Right lobe of liver (tissue), 6 donors: ENCODE data around the gene TFIP11. TPM values are rescaled to one million over a fixed set of nuclear protein-coding genes. Genes with fewer than 3 reads are reported as not detected.
A peak's percentile ranks its signal among the peaks of the same experiment; 100 is the strongest.

Experiments used
- ATAC-seq, 4 donors: fragments of 200-7000 bp; cut with Tn5 transposase; one replicate each; pipeline ENCODE4 v1.9.1; 2020; ENCODE audit warnings: mild to moderate bottlenecking in 4 of 4, moderate library complexity in 4 of 4
- DNase-seq, 3 donors: peaks; one replicate each; pipeline ENCODE4 v3.0.0-alpha.2; 2020
- H3K27ac ChIP-seq, 3 donors: fragments of 200-600 bp; one replicate each; pipeline ENCODE4 v1.8.0; 2022
- H3K27me3 ChIP-seq, 2 donors: fragments of 200-600 bp; one replicate each; pipeline ENCODE4 v1.8.0; 2022
- H3K36me3 ChIP-seq, 4 donors: fragments of 200-600 bp; sonication (generic) in 1 of 4; one replicate each; pipeline versions ENCODE4 v1.5.1 to v1.8.0; 2017 to 2022; ENCODE audit warnings: control low read depth in 1 of 4
- H3K4me1 ChIP-seq, 4 donors: fragments of 200-600 bp; sonication (generic) in 1 of 4; one replicate each; pipeline versions ENCODE4 v1.5.1 to v1.8.0; 2017 to 2022; ENCODE audit warnings: control low read depth in 1 of 4
- H3K4me3 ChIP-seq, 3 donors: fragments of 200-600 bp; one replicate each; pipeline ENCODE4 v1.8.0; 2022
- H3K9me3 ChIP-seq, 4 donors: fragments of 200-600 bp; sonication (generic) in 1 of 4; one replicate each; pipeline versions ENCODE4 v1.5.1 to v1.8.0; 2017 to 2022; ENCODE audit warnings: control low read depth in 1 of 4
- CTCF ChIP-seq, 4 donors: fragments of 200-600 bp in 3 of 4; fragments of 450-650 bp in 1 of 4; IDR thresholded peaks; one replicate each; pipeline versions ENCODE4 v1.5.1 to v1.8.0; 2016 to 2022; ENCODE audit warnings: antibody characterized with exemption in 4 of 4, mild to moderate bottlenecking in 2 of 4
- POLR2A ChIP-seq: fragments of 450-650 bp; IDR thresholded peaks from one replicate; pipeline ENCODE4 v1.6.1; 2017; ENCODE audit warnings: antibody characterized with exemption, mild to moderate bottlenecking
- WGBS: methylation state at CpG from one replicate; pipeline ENCODE4 v1.1.6; 2018; ENCODE audit warnings: low coverage, low lambda C conversion rate; ENCODE audit not compliant: insufficient coverage; ENCODE audit errors: missing lambda C conversion rate; 5-methylcytosine and 5-hydroxymethylcytosine counted together
- intact Hi-C, 2 donors: fragments of 100-400 bp; cut with DNase I; formaldehyde crosslinking; loops; one replicate each; pipeline versions ENCODE4 v1.11.2 to v1.14.1; 2022
- total RNA-seq, 6 experiments: library from RNA; depleted of rRNA in 2 of 6; stranded (reverse); fragments of >200 nt in 2 of 6; fragmentation: NEBNext Ultra II Directional in 3 of 6; extraction: Animal tissue kit (Norgen Biotek cat#: 25700) in 3 of 6; gene quantifications; one replicate each; pipeline versions ENCODE4 v1.1.0 to v1.2.4, GENCODE V29; 2016 to 2023
- donor health status: DM: no; HTN: yes; CAD: no.
- donor health status: DM: no; HTN: no; CAD: no.
- donor health status: DM: no; HTN: no; CAD: no.
- donor health status: DM: no; HTN: yes; CAD: no.
- donor health status: DM: no; HTN: yes; CAD: no.

The TFIP11 gene
- total RNA-seq, 6 experiments from 2014 or later, result 17.0 to 24.1 (median 21.6) TPM

- H3K4me1 ChIP-seq, result peaks cover 0 to 11% (median 6%) of the 10 kb centered on the region in 4 donors
- H3K27me3 ChIP-seq, result no peaks in the 10 kb centered on the region
- no peaks in the 10 kb centered on the region for H3K9me3 ChIP-seq
- ATAC-seq (peak; percentile 81 to 91 (median 84)), DNase-seq (peak; percentile 51 to 64 (median 62))
- peak overlapping the region in 2 of 3 donors; percentile 28 to 45 for H3K27ac ChIP-seq
- peak; percentile 46 to 72 (median 68) for TF ChIP-seq CTCF (IDR thresholded peaks at IDR 0.05)
- no peak for TF ChIP-seq POLR2A
- no peak overlapping the region for H3K4me3 ChIP-seq
- peaks cover 9 to 98% (median 60%) of the 10 kb centered on the region in 4 donors for H3K36me3 ChIP-seq
- intact Hi-C loops, result no loop called here
- WGBS, result 24% methylated on average over 3 of the region's 3 CpGs
Observed at GRCh38 chr22:26502688-26503561, 9.3 kb downstream of the TFIP11 start.

GRCh38 chr22:26501996-26502395, 10.3 kb downstream of the TFIP11 start:
- Histone ChIP-seq H3K4me1 (peaks cover 0 to 11% (median 6%) of the 10 kb centered on the region in 4 donors), H3K9me3 (no peaks in the 10 kb centered on the region), H3K27ac (no peak overlapping the region), H3K36me3 (peaks cover 9 to 97% (median 58%) of the 10 kb centered on the region in 4 donors), H3K27me3 (no peaks in the 10 kb centered on the region), H3K4me3 (no peak overlapping the region)
- WGBS, result 77% methylated on average over 2 of the region's 2 CpGs
- DNase-seq, result no peak
- intact Hi-C loops, result no loop called here
- ATAC-seq, result no peak
- TF ChIP-seq CTCF (IDR thresholded peaks at IDR 0.05) (no peak), POLR2A (no peak)

- TF ChIP-seq CTCF (IDR thresholded peaks at IDR 0.05) (no peak), POLR2A (no peak)
- ATAC-seq (peak in 1 of 4 donors; percentile 14), DNase-seq (no peak)
- Histone ChIP-seq H3K4me1 (peaks cover 0 to 11% (median 6%) of the 10 kb centered on the region in 4 donors), H3K4me3 (no peak overlapping the region), H3K27me3 (no peaks in the 10 kb centered on the region), H3K9me3 (no peaks in the 10 kb centered on the region), H3K36me3 (peaks cover 9 to 92% (median 57%) of the 10 kb centered on the region in 4 donors), H3K27ac (no peak overlapping the region)
- intact Hi-C loops, result no loop called here
- 50% methylated on average over 2 of the region's 25 CpGs for WGBS
Observed at GRCh38 chr22:26499188-26499703, 13.0 kb downstream of the TFIP11 start.

- ATAC-seq (no peak), DNase-seq (no peak)
- no peaks in the 10 kb centered on the region for H3K27me3 ChIP-seq
- H3K36me3 ChIP-seq, result peaks cover 16 to 94% (median 68%) of the 10 kb centered on the region in 4 donors
- intact Hi-C loops, result no loop called here
- H3K27ac ChIP-seq, result no peak overlapping the region
- H3K9me3 ChIP-seq, result no peaks in the 10 kb centered on the region
- no peaks in the 10 kb centered on the region for H3K4me1 ChIP-seq
- WGBS, result 78% methylated on average over 3 of the region's 4 CpGs
- TF ChIP-seq POLR2A, result no peak
- TF ChIP-seq CTCF (IDR thresholded peaks at IDR 0.05), result no peak
- H3K4me3 ChIP-seq, result no peak overlapping the region
Observed at GRCh38 chr22:26496456-26496855, 15.8 kb downstream of the TFIP11 start.
